DMS 273 treated with DMSO at 0.1 percent for 48 hours (cell line): Measurements from ENCODE around the gene RSPO3.

ENCODE experiments used
- DNase-seq: peaks from one replicate; lab custom pipeline; 2025; lab: John Stamatoyannopoulos, UW

Gene RSPO3

GRCh38 chr6:127114214-127114760 is 4.2 kb upstream of the RSPO3 start:
- DNase-seq, result no peak

- no peak for DNase-seq
These were observed 3.3 kb upstream of the RSPO3 start for GRCh38 chr6:127115084-127115655.

- no peak for DNase-seq
These were observed 2.7 kb upstream of the RSPO3 start for GRCh38 chr6:127115746-127116145.

- DNase-seq, result no peak
These were observed 533 bp upstream of the RSPO3 start for GRCh38 chr6:127117979-127118297.

- DNase-seq, result no peak
These were observed 891 bp downstream of the RSPO3 start for GRCh38 chr6:127119102-127120022.

GRCh38 chr6:127120023-127120786 is 1.7 kb downstream of the RSPO3 start:
- no peak for DNase-seq

GRCh38 chr6:127120787-127121636 is 2.5 kb downstream of the RSPO3 start:
- DNase-seq, result peak; percentile 16

- DNase-seq, result no peak
These were observed 3.1 kb downstream of the RSPO3 start for GRCh38 chr6:127121637-127121960.

GRCh38 chr6:127124172-127124571 is 5.7 kb downstream of the RSPO3 start:
- no peak for DNase-seq

GRCh38 chr6:127124680-127125079 is 6.2 kb downstream of the RSPO3 start:
- no peak for DNase-seq

GRCh38 chr6:127128066-127128465 is 9.6 kb downstream of the RSPO3 start:
- DNase-seq, result no peak

GRCh38 chr6:127129251-127129650 is 10.8 kb downstream of the RSPO3 start:
- no peak for DNase-seq

GRCh38 chr6:127131275-127131674 is 12.8 kb downstream of the RSPO3 start:
- no peak for DNase-seq

GRCh38 chr6:127131772-127132376 is 13.4 kb downstream of the RSPO3 start:
- no peak for DNase-seq

- DNase-seq, result no peak
These were observed 15.7 kb downstream of the RSPO3 start for GRCh38 chr6:127134136-127134535.

GRCh38 chr6:127136786-127137185 is 18.3 kb downstream of the RSPO3 start:
- DNase-seq, result no peak

GRCh38 chr6:127146932-127147331 is 28.5 kb downstream of the RSPO3 start:
- DNase-seq, result no peak

- no peak for DNase-seq
These were observed 29.1 kb downstream of the RSPO3 start for GRCh38 chr6:127147534-127147933.

- no peak for DNase-seq
These were observed 30.0 kb downstream of the RSPO3 start for GRCh38 chr6:127148511-127148910.

GRCh38 chr6:127154509-127154908 is 36.0 kb downstream of the RSPO3 start:
- DNase-seq, result no peak

GRCh38 chr6:127160484-127160883 is 42.0 kb downstream of the RSPO3 start:
- DNase-seq, result no peak
